Esophagus muscularis mucosa (tissue), 4 donors: ENCODE results near the gene GFY. TPM values are rescaled to one million over a fixed set of nuclear protein-coding genes. Genes with fewer than 3 reads are reported as not detected.

Source experiments
- DNase-seq: peaks from one replicate; pipeline ENCODE4 v3.0.0-alpha.2; 2017; ENCODE audit errors: extremely low spot score
- H3K27ac ChIP-seq, 4 donors: fragments of 200-600 bp; sonication (generic); replicated peaks in 1 of 4; 1 replicate in 3 of 4; 2 replicates in 1 of 4; pipeline ENCODE4 v1.5.1; 2016 to 2019; ENCODE audit warnings: mild to moderate bottlenecking in 1 of 4
- H3K27me3 ChIP-seq, 4 donors: fragments of 200-600 bp; sonication (generic); one replicate each; pipeline versions ENCODE4 v1.5.1 to v1.6.0; 2016 to 2019
- H3K36me3 ChIP-seq, 4 donors: fragments of 200-600 bp; sonication (generic); one replicate each; pipeline ENCODE4 v1.5.1; 2016 to 2019
- H3K4me1 ChIP-seq, 4 donors: fragments of 200-600 bp; sonication (generic); one replicate each; pipeline ENCODE4 v1.5.1; 2016 to 2019
- H3K4me3 ChIP-seq, 4 donors: fragments of 200-600 bp; sonication (generic); 1 replicate in 2 of 4; 2 replicates in 2 of 4; pipeline ENCODE4 v1.5.1; 2016 to 2019; ENCODE audit warnings: mild to moderate bottlenecking in 4 of 4, moderate library complexity in 1 of 4
- H3K9me3 ChIP-seq, 4 donors: fragments of 200-600 bp; sonication (generic); 1 replicate in 3 of 4; 2 replicates in 1 of 4; pipeline ENCODE4 v1.5.1; 2016 to 2019
- CTCF ChIP-seq, 3 experiments: fragments of 200-600 bp in 2 of 3; fragments of 450-650 bp in 1 of 3; sonication (generic) in 2 of 3; IDR thresholded peaks; one replicate each; pipeline ENCODE4 v1.5.1; 2017 to 2019; ENCODE audit warnings: antibody characterized with exemption in 3 of 3, mild to moderate bottlenecking in 2 of 3, moderate library complexity in 1 of 3
- EP300 ChIP-seq: sonication (generic); formaldehyde crosslinking; IDR thresholded peaks from one replicate; pipeline ENCODE4 v1.6.1; 2017; ENCODE audit warnings: antibody characterized with exemption
- POLR2A ChIP-seq: fragments of 450-650 bp; IDR thresholded peaks from one replicate; pipeline ENCODE4 v1.6.1; 2017; ENCODE audit warnings: antibody characterized with exemption, moderate library complexity, mild to moderate bottlenecking, low read depth
- POLR2AphosphoS5 ChIP-seq, 2 donors: sonication (generic); formaldehyde crosslinking; IDR thresholded peaks; one replicate each; pipeline ENCODE4 v1.6.1; 2017; ENCODE audit warnings: antibody characterized with exemption in 2 of 2
- WGBS: methylation state at CpG from one replicate; pipeline ENCODE4 v1.1.5; 2018; 5-methylcytosine and 5-hydroxymethylcytosine counted together
- intact Hi-C: fragments of 100-400 bp; cut with DNase I; formaldehyde crosslinking; loops from one replicate; pipeline ENCODE4 v1.15.1; 2023
- total RNA-seq, 4 donors: library from RNA; depleted of rRNA; stranded (reverse); fragments of >200 nt; gene quantifications; one replicate each; pipeline versions ENCODE4 v1.1.0 to v1.2.1, GENCODE V29; 2016

GFY gene
- total RNA-seq, 4 donors from 2014 or later: not detected

- intact Hi-C loops: no loop called here
- H3K27ac ChIP-seq: no peak overlapping the region
- 56% methylated on average over 7 of the region's 7 CpGs for WGBS
- H3K27me3 ChIP-seq: peaks cover 0 to 22% (median 0%) of the 10 kb centered on the region in 4 donors
- no peak overlapping the region for H3K4me3 ChIP-seq
- H3K9me3 ChIP-seq: no peaks in the 10 kb centered on the region
- no peaks in the 10 kb centered on the region for H3K36me3 ChIP-seq
- no peaks in the 10 kb centered on the region for H3K4me1 ChIP-seq
- TF ChIP-seq POLR2AphosphoS5 (IDR thresholded peaks at IDR 0.05) (no peak), POLR2A (no peak), CTCF (IDR thresholded peaks at IDR 0.05) (no peak), EP300 (no peak)
- no peak for DNase-seq
Observed at GRCh38 chr19:49403404-49404187, 21.6 kb upstream of the GFY start.

GRCh38 chr19:49407079-49407478, 18.1 kb upstream of the GFY start:
- Histone ChIP-seq H3K36me3 (no peaks in the 10 kb centered on the region), H3K27me3 (peaks cover 0 to 28% (median 0%) of the 10 kb centered on the region in 4 donors), H3K4me3 (no peak overlapping the region), H3K27ac (no peak overlapping the region), H3K9me3 (no peaks in the 10 kb centered on the region), H3K4me1 (no peaks in the 10 kb centered on the region)
- WGBS: 51% methylated on average over 7 of the region's 7 CpGs
- no peak for DNase-seq
- TF ChIP-seq POLR2A: no peak
- intact Hi-C loops: no loop called here

- DNase-seq: no peak
- Histone ChIP-seq H3K27me3 (peaks cover 0 to 28% (median 0%) of the 10 kb centered on the region in 4 donors), H3K9me3 (no peaks in the 10 kb centered on the region), H3K36me3 (no peaks in the 10 kb centered on the region), H3K27ac (no peak overlapping the region), H3K4me1 (no peaks in the 10 kb centered on the region), H3K4me3 (no peak overlapping the region)
- intact Hi-C loops: no loop called here
- TF ChIP-seq POLR2A: no peak
- TF ChIP-seq POLR2AphosphoS5 (IDR thresholded peaks at IDR 0.05): no peak
- TF ChIP-seq EP300: no peak
- TF ChIP-seq CTCF (IDR thresholded peaks at IDR 0.05): no peak
- WGBS: 90% methylated on average over 16 of the region's 16 CpGs
Observed at GRCh38 chr19:49407482-49408015, 17.6 kb upstream of the GFY start.

- Histone ChIP-seq H3K36me3 (no peaks in the 10 kb centered on the region), H3K27ac (no peak overlapping the region), H3K4me1 (no peaks in the 10 kb centered on the region), H3K9me3 (no peaks in the 10 kb centered on the region), H3K4me3 (no peak overlapping the region), H3K27me3 (peaks cover 0 to 38% (median 0%) of the 10 kb centered on the region in 4 donors)
- DNase-seq: no peak
- TF ChIP-seq POLR2A (no peak), EP300 (no peak), POLR2AphosphoS5 (IDR thresholded peaks at IDR 0.05) (no peak), CTCF (IDR thresholded peaks at IDR 0.05) (no peak)
- intact Hi-C loops: no loop called here
- 84% methylated on average over 8 of the region's 8 CpGs for WGBS
Observed at GRCh38 chr19:49408816-49409440, 16.3 kb upstream of the GFY start.

GRCh38 chr19:49409441-49410029, 15.7 kb upstream of the GFY start:
- TF ChIP-seq CTCF (IDR thresholded peaks at IDR 0.05): no peak
- TF ChIP-seq EP300: no peak
- no peak for TF ChIP-seq POLR2A
- TF ChIP-seq POLR2AphosphoS5 (IDR thresholded peaks at IDR 0.05): no peak
- Histone ChIP-seq H3K36me3 (no peaks in the 10 kb centered on the region), H3K9me3 (no peaks in the 10 kb centered on the region), H3K27me3 (peaks cover 0 to 44% (median 0%) of the 10 kb centered on the region in 4 donors), H3K4me1 (no peaks in the 10 kb centered on the region), H3K4me3 (no peak overlapping the region), H3K27ac (no peak overlapping the region)
- DNase-seq: no peak
- 84% methylated on average over 5 of the region's 5 CpGs for WGBS
- intact Hi-C loops: no loop called here
